AG09309 (cell line): Measurements from ENCODE around the gene TRAPPC5.
A peak's percentile ranks its signal among the peaks of the same experiment; 100 is the strongest.

Source experiments
- DNase-seq: peaks from one replicate; pipeline ENCODE4 v3.0.0-alpha.2; 2010; ENCODE audit warnings: low read depth
- H3K4me3 ChIP-seq: 2 replicates; pipeline ENCODE4 v1.5.1; 2011; ENCODE audit warnings: mild to moderate bottlenecking, low read depth, low read length, moderate library complexity; ENCODE audit not compliant: control insufficient read depth
- TF ChIP-seq, protein P1 (sequence below): IDR thresholded peaks from 2 replicates; pipeline ENCODE4 v1.5.1; 2011; ENCODE audit warnings: mild to moderate bottlenecking, low read depth, low read length, inconsistent platforms; ENCODE audit not compliant: insufficient read depth, control insufficient read depth; ENCODE audit errors: missing control alignments

TRAPPC5 gene

DNA sequence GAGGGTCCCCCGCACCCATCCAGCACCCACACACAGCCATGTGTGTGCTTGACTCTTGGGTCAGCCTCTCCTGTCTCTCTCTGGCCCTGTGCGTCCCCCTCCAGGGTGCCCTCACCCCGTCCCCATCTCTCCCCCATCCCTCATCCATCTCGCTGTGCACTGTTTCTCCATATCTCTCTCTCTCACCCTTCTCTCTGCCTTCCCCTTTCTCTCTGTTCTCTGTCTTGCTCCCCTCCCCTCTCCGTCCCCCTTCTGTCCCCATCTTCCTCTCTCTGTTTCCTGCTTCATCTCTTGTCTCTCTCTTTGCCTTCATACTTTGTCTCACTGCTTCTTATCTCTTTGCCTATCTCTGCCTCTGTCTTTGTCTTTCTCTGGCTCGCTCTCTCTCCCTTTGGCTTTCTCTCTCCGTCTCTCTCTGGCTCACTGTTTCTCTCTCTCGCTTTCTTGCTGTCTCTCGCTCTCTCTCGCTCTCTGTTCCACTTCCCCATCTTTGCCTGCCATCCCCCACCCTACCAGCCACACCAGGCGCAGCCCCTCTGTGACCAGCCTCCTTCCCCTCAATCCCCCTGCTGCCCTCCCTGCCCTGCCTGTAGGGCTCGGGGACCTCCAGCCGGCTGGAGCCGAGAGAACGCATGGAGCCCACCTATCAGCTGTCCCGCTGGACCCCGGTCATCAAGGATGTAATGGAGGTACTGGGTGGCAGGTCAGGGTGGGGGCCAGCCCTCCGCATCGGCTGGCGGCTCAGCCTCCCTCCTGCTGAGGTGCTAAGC, 34.8 kb upstream of the TRAPPC5 start:
- DNase-seq, result no peak
- TF ChIP-seq, protein P1, sequence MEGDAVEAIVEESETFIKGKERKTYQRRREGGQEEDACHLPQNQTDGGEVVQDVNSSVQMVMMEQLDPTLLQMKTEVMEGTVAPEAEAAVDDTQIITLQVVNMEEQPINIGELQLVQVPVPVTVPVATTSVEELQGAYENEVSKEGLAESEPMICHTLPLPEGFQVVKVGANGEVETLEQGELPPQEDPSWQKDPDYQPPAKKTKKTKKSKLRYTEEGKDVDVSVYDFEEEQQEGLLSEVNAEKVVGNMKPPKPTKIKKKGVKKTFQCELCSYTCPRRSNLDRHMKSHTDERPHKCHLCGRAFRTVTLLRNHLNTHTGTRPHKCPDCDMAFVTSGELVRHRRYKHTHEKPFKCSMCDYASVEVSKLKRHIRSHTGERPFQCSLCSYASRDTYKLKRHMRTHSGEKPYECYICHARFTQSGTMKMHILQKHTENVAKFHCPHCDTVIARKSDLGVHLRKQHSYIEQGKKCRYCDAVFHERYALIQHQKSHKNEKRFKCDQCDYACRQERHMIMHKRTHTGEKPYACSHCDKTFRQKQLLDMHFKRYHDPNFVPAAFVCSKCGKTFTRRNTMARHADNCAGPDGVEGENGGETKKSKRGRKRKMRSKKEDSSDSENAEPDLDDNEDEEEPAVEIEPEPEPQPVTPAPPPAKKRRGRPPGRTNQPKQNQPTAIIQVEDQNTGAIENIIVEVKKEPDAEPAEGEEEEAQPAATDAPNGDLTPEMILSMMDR, result no peak
- no peak overlapping the region for H3K4me3 ChIP-seq

DNA sequence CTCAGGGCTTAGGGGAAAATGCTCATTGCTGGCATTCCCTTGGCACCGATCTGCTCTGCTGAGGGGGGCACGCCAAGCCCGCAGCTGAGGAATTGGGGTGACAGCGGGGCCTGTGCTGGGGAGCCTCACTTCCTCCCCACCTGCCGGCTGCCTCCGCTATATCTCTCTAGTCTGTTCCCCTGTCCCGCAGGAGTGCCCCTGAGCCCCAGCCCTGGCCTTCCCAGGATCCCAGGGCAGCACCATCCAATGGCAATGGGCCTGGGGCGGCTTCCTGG, 34.3 kb upstream of the TRAPPC5 start:
- no peak overlapping the region for H3K4me3 ChIP-seq
- TF ChIP-seq, protein P1, result no peak
- DNase-seq, result no peak

DNA sequence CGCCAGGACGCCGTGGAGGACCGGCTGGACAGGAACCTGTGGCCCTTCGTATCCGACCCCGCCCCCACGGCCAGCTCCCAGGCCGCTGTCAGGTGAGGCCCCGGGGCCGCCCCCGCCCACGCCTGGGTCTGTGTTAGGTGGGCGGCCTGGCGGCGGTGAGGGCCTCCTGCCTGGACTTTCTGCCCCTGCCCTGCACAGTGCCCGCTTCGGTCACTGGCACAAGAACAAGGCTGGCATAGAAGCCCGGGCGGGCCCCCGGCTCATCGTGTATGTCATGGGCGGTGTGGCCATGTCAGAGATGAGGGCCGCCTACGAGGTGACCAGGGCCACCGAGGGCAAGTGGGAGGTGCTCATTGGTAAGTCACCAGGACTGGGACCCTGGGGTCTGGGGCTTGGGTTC, 33.5 kb upstream of the TRAPPC5 start:
- no peak overlapping the region for H3K4me3 ChIP-seq
- TF ChIP-seq, protein P1, result no peak
- no peak for DNase-seq

DNA sequence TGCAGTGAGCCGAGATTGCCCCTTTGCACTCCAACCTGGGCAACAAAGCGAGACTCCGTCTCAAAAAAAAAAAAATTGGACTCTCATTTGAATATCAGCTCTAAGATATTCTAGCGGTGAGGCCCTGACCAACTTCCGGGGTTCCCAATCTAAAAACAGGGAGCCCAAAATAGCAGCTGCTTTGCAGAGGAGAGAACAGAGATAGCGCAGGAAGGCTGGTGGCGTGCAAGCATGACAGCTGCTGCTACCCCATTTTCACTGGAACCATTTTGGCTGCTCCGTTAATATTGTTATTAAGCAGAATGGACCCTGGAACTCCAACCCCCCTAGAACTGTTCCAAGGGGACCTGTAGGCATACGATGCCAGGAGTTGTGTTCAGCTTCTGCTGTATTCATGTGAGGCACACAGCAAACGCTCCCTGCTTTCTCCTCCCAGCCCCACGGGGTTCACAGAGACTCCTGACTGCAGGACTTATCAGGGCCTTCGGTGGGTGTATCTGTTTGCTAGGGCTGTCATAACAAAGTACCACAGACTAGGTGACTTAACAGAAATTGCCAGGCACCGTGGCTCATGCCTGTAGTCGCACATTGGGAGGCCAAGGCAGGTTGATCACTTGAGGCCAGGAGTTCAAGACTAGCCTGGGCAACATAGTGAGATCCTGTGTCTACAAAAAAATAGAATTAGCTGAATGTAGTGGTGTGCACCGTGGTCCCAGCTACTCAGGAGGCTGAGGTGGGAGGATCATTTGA, 32.2 kb upstream of the TRAPPC5 start:
- TF ChIP-seq, protein P1, result no peak

DNA sequence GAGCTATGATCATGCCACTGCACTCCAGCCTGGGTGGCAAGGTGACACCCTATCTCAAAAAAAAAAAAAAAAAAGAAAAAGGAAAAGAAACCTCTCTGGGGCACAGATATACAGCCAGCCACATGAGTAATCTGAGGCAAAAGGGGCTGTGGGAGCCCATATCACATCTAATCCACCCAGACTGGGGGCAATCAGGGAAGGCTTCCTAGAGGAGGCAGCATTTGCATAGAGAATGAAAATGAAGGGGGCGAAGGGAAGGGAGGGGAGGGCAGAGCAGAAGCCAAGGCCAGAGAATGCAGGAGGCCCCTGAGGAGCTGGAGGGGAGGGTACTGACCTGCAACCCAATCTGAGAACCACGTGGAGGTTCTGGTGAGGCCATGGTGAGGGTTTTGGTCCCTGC, 30.5 kb upstream of the TRAPPC5 start:
- TF ChIP-seq, protein P1, result no peak
- no peak for DNase-seq
- no peak overlapping the region for H3K4me3 ChIP-seq

More for the DNA sequence above, 32.2 kb upstream of the TRAPPC5 start:
- no peak overlapping the region for H3K4me3 ChIP-seq
- no peak for DNase-seq

DNA sequence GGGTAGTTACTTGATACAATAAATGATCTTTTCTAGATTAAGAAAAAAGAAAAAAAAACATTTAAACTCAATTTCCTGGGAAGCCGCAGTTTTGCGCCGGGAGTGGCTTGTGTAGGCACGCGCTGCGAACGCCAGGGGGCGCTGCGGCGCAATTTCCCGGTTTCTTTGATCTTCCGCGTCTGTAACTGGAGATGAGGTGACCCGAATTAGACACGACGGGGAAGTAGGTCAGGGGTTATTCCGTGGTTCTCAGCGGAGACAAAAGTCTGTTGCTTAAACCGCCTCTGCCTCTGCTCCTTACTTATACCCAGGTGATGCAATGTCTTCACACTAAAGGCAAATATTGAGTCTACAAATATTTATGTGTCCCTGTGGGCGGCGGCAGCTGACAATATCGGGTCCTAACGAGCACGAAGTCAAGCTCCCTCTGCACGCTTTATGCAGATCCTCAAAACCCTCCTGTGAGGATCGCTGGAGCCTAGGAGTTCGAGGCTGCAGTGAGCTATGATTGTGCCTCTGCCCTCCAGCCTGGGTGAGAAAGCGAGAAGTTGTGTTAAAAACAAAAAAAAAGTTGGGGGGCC, 28.5 kb upstream of the TRAPPC5 start:
- peak overlapping the region; percentile 3; the same call in 1 of the 2 replicates for H3K4me3 ChIP-seq
- DNase-seq, result no peak

More for the DNA sequence above, 28.5 kb upstream of the TRAPPC5 start:
- TF ChIP-seq, protein P1, result peak; percentile 96
